GM19328 (cell line): Measurements from ENCODE around the gene NTM.

Experiments
- ATAC-seq: cut with Tn5 transposase; IDR thresholded peaks from one replicate; pipeline ENCODE4 v1.9.1; 2021; ENCODE audit warnings: mild to moderate bottlenecking, moderate library complexity; ENCODE audit not compliant: unreplicated experiment

Gene NTM

DNA sequence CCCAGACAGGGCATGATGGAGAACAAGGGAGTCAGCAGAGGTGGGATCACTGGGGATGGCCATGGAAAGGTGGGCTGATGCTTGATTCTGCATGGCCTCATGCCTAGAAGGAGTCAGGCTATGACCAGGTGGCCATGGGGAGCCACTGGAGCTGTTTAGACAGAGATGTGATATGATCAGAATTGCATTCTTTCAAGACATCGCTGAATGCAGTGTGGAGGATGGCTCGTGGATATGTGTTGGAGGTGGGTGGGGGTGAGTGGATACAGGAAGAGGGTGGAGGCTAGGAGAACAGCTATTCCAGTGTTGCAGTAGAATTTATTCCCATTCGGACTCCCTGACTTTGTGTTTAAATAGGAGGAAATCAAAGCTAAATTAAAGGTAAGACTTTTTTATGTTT lies 841.1 kb downstream of the NTM start:
- no peak for ATAC-seq

DNA sequence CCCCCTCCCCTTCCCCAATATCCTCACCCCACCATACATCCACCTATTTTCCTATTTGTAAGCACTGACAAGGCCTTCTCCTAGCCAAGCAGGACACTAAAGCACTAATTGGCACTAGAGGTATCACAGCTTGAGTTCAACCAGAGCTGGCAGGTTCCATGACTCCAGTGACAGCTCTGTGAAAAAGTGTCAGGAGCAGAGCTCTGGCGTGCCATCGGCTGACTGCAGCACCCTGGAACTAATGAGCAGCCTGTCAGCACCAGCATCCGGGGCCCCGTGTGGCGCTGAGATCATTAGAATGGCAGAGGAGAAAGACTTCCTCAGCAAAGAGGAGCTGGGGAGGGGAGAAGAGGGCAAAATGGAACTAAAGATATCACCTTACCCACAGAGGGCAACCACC lies 847.4 kb downstream of the NTM start:
- no peak for ATAC-seq

- ATAC-seq, result no peak
Measured at GRCh38 chr11:132220474-132220873, 850.1 kb downstream of the NTM start.

DNA sequence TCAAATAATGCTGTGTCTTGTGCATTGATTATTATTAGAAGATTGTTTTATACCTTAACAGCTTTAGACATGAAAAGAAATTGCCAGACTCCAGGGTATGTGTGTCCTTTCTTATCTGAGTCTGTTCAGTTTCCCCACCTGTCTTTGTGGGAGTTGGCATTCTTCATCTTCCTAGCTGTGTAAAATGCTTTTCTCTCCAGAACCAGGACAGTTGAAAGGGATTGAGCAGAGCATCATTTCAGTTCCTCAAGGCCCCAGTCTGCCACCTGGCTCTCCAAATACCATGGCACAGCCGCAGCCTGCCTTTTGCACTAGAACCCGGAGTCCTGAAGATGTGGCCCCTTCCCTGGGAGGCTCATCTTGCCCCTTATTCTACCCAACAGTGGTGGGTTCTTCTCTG lies 851.9 kb downstream of the NTM start:
- ATAC-seq, result no peak

- ATAC-seq, result no peak
Measured at GRCh38 chr11:132226522-132226921, 856.1 kb downstream of the NTM start.

- no peak for ATAC-seq
Measured at GRCh38 chr11:132228746-132229325, 858.4 kb downstream of the NTM start.

GRCh38 chr11:132231656-132232347 lies 861.4 kb downstream of the NTM start:
- no peak for ATAC-seq

GRCh38 chr11:132234878-132235277 lies 864.5 kb downstream of the NTM start:
- no peak for ATAC-seq

GRCh38 chr11:132237781-132238180 lies 867.4 kb downstream of the NTM start:
- no peak for ATAC-seq

DNA sequence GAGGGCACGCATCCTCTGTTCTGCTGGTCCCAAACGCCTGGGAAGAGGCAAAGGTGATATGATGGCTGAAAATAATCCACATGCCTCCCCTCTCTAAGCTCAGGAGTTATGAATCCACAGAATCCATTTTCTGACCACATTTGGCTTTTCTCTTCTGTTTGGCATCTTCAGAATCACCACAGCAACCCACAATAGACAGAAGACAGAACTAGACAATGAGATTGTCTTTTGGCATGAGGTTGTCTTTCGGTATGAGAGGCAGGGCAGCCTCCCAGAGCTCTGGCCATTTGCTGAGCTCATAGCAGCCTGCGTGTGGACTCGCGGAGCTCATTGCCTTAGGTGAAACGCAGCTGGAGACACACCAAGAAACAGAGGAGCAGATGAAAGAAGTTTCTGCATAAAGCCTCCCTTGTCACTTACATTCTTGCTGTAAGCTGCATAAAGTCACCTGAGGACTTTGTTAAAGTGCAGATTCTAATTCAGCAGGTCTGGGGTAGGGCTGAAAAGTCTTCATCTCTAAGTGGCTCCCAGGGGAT lies 868.0 kb downstream of the NTM start:
- no peak for ATAC-seq

GRCh38 chr11:132240374-132240773 lies 870.0 kb downstream of the NTM start:
- no peak for ATAC-seq

DNA sequence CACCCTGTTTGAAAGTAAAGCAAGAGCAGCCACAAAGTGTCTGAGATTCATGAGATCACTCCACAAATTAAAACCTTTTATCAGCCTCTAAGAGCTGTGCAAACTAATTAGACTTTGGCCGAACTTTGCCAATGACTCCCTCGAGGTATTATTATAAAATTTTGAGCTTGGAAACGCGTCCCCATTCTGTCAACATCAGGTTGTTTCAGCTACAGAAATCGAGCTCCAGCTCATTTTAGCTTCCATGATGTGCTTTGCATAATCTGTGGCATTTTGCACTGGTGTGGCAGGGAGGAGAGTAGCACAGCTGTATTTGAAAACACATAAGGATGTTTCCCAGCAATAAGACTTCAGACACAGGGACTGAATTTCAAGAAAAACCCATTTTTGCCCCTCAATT lies 872.2 kb downstream of the NTM start:
- ATAC-seq, result no peak

GRCh38 chr11:132244846-132245245 lies 874.4 kb downstream of the NTM start:
- no peak for ATAC-seq

- ATAC-seq, result no peak
Measured at GRCh38 chr11:132245403-132246385, 875.3 kb downstream of the NTM start.

GRCh38 chr11:132248580-132248979 lies 878.2 kb downstream of the NTM start:
- no peak for ATAC-seq

- ATAC-seq, result no peak
Measured at GRCh38 chr11:132249256-132249655, 878.8 kb downstream of the NTM start.

GRCh38 chr11:132251061-132251460 lies 880.6 kb downstream of the NTM start:
- ATAC-seq, result no peak

DNA sequence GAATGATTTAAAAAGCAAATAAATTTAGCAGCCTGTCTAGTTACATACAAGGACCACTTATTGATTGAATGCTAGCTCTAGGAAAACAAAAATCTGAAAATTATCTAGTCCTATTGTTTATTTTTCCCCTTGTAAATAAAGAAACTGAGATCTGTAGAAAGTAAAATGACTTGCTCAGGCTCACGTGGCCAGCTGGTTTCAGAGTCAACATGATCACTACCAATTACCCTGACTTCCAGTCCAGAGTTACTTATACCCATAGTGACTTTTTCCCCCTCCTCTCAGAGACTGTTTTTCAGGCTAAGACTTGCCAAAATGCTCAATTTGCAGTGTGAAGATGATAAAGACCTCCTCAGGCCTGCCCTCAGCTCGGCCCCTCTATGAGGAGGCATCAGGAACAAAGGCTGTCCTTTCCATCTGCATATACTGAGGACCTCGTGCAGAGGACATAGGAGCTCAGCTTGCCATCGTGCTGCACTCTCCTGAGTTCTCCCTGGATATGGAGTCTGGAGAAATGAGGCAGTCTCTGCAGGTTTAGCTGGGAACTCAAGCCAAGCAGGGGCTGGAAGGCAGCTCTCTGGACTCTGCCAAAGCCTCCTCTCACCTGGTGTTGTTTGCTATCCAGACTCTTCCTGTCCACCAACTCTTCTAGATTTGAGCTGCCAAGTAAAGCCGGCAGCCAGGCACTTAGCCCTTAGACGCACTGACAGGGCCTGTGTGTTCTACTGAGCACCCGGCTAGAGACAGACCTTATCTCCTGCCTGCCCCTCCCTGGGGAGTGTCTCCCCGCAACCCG lies 883.3 kb downstream of the NTM start:
- ATAC-seq, result no peak

GRCh38 chr11:132254906-132255305 lies 884.5 kb downstream of the NTM start:
- no peak for ATAC-seq

DNA sequence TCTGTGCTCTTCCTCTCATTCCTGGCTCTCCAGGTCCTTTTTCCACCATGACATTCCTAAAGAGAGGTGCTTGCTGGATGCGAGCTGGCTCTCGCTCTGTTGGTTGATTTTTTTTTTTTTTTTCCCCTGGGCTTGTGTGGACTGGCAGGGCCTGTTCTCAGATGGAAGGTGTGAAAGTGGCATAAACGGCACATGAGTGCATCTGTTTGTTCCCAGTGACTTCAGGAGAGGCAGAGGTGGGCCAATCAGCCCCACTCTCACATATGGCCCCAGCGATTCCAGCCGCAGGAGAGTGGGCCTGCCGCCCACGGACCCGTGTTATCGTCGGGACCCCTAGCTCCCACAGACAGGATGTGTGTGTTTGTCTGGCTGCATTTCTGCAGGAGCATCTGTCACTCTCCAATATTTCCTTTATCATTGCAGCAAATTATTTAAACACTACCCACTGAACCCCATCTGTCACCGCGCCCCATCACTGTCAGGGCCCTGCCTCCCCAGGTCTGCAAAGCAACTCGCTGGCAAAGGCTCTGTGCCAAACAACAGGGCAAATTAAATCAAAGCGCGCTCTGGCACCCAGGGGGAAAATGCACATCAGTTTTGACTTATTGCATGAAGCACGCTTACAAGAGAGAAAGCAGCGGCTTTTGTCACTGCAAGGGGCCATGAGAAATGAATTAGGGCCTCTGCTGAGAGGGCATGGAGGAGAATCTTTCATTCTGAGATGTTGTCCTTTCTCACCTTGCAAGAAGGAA lies 886.3 kb downstream of the NTM start:
- ATAC-seq, result no peak
